Measurements from ENCODE around the gene ADGRD1.

The ADGRD1 gene

DNA sequence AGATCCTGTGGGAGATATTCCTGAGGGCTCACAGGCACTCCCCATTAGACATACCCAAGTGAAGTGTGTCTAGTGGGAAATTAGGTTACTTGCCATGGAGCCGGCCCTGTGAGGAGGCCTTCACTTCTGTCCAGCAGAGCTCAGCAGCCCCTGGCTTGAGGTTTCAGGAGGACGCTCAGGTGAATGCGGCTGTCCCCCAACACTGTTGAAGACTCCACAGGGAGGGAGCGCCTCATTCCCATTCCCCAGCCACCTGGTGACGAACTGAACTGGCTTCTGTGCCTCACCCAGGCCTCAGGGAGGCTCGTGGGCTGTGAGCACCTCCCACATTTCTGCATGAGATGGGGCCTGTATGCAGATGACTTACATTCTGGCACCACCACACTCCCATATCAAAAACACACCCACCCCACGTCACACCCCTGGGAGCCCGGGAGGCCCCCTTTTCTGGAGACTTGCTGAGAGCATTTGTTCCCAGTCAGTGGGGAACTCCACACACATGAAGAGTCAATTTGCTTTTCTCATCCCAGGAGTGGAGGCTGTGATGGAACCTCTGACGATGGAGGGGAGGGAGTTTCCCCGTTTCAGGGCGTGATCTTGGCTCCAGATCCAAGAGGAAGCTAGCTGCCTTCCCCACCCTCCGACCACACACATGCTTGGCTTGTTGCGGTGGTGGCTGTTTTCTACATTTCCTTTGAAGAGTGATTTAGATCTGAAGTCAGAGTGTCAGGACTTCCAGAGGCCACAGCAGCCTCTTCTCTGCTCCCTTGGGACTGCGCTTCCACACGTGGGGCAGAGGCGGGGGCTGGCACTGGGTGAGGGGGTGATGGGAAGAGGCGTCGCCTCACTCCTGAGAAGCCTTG, 120.7 kb downstream of the ADGRD1 start:
- DNase-seq (ENCODE audit: low spot score), result no peak

DNA sequence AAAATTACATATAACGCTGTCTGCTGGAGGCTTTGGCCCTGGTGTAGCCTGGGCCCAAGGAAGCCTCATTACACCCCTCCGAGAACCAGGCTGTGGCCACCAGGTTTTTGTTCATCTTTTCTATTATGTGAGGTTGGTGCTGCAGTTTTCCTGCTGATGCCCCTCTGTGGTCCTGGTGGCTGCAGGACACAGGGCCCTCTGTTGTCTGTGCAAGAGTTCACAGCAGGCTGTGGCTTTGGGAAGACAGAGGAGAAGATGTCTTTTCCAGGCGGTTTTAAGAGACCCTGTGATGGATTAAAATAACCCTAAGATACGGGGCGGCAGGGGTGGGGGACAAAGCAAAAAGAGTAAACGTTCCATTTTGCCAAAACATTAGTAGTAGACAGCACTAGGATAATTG, 121.5 kb downstream of the ADGRD1 start:
- DNase-seq (ENCODE audit: low spot score), result no peak

- DNase-seq (ENCODE audit: low spot score), result no peak
Measured at GRCh38 chr12:131075611-131076010, 121.9 kb downstream of the ADGRD1 start.

DNA sequence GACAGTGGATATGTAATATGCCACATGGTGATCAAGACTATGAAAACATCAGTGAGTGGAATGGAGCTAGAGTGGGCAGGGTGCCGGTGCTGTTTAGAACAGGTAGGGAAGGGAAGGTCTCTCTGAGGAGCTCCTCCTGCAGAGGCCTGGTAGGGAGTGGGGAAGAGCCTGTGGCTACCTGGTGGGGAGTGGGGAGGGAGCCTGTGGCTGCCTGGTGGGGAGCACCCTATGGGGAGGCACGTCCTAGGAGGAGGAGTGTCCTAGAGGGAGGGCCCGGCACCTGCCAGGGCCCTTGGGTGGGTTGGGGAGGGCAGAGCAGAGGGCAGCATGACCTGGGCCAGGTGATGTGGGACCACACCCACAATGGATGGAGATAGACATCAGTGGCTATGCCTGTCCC, 122.6 kb downstream of the ADGRD1 start:
- DNase-seq (ENCODE audit: low spot score), result no peak

GRCh38 chr12:131076791-131077747, 123.4 kb downstream of the ADGRD1 start:
- DNase-seq (ENCODE audit: low spot score), result no peak

DNA sequence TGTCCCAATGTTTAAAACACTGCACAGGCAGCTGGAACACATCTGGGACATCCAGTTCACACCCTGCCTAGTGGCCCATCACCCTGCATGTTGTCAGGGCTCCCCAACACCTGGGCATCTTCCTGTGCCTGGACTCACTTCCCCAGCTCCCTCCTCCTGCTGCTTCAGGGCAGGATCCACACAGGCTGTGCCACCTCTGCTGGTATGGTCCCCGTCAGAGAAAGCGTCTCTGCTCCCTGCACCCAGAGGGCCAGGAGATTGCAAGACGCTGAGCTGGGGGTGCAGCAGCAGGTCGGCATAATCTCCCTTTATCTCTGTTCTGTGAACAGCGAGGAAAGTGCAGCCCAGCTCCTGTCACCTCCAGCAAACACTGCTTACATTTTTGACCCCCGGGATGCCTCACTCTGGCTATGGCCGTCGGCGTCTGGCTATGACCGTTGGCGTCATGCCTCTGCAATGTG, 124.3 kb downstream of the ADGRD1 start:
- DNase-seq (ENCODE audit: low spot score), result no peak

DNA sequence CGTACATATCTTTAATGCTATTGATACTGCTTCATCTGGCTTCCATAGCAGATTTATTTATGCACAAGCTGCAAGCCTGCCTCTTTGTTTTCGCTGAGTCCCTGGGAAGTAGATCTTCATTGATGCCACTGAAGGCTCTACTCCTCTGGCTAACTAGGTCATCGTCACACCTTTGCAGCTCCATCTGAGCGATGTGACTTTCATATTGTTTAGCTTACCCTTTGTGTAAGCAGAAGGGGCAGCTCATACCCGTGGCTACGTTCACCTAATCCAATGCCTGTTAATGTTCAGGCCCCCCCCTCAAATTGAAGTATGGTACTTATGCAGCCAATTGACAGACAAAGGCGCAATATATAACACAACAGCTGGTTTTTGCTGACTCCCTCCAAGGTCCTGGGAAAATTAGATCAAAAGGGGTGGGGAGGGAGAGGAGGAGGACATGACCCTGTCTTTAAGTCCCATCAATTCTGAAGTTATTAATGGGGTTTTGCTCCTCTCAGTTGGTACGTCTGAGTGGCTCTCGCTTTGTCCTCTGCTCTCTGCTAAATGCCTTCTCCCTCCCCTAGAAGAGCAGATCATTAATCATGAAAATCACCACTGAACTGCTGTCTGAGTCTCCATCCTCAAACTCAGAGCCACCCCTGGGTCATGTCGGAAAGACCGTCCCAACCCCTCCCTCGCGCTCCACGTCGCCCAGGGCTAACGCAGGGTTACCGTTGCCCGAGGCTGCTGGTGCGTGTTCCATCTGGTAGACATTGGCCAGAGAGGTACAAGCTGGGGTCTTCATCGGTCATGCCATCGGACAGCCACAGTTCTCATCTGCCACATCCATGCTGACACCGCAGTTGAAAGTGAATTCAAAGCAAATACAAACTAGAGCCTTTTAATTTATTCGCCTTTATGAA, 128.8 kb downstream of the ADGRD1 start:
- DNase-seq (ENCODE audit: low spot score), result no peak

- DNase-seq (ENCODE audit: low spot score), result no peak
Measured at GRCh38 chr12:131084341-131085011, 130.8 kb downstream of the ADGRD1 start.

DNA sequence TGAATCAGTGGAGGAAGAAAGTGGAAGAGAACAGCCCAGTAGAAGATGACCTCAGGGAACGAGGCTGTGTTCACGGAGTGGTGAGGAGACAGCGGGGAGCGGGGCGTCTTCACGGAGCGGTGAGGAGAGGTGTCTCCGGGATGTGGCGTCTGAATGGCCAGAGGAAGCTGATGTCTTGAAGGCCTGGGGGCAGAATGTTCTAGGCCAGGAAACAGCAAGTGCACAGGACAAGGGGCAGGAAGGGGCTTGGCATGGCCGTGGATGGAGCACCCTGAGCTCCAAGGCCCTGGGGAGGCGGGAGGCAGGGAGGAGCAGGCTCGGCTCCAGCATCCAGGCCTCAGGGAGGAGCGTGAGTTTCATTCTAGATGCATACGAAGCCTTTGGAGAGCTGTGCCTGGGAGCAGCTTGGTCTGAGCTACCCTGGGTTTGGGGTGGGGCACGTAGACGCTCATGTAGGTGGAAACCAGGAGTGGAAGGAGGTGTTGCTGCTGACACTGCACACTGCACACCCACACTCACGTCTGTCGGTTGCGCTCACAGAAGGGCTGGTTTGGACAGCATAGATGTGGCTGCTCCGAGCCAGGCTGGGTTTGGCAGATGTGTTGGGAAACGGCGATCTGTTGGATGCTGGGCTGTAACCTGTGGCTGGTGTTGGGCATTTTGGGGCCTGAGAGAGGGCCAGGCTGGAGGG, 131.6 kb downstream of the ADGRD1 start:
- no peak for DNase-seq (ENCODE audit: low spot score)

DNA sequence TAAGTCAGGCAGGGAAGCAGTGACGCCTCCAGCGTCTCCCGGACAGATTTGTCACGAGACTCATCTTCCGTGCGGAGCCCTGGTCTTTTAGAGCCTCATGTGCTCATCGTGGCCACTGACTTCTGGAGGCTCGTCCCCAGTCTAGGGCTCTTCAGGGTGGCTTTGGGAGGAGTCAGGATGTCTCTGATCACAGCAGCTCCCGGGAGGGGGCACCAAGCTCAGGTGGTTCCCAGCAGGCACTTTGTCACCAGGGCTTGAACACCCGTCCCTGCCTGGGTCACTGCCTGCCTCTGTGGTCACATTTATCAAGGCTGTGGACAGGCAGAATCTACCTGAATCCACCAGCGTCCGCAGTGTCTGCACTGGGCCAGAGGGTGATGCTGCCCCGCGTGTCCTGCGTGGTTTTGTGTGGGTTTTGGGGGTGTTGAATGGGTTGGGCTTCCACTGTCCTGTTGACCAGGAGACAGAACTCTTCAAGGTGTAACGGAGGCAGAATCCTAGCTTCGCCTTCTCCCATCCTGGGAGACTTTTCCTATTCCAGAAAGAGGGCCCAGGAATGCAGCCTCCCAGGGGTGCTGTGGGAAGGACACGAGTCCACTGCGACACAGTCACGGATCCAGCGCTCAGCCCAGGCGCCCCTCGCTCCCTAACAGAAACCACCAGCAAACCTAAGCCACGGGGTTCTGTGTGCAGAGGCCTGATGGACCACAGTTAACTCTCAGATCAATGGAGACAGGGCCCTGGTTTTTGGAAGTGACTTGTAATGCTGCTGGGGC, 132.3 kb downstream of the ADGRD1 start:
- DNase-seq (ENCODE audit: low spot score), result no peak

GRCh38 chr12:131087302-131087818, 133.7 kb downstream of the ADGRD1 start:
- DNase-seq (ENCODE audit: low spot score), result no peak

DNA sequence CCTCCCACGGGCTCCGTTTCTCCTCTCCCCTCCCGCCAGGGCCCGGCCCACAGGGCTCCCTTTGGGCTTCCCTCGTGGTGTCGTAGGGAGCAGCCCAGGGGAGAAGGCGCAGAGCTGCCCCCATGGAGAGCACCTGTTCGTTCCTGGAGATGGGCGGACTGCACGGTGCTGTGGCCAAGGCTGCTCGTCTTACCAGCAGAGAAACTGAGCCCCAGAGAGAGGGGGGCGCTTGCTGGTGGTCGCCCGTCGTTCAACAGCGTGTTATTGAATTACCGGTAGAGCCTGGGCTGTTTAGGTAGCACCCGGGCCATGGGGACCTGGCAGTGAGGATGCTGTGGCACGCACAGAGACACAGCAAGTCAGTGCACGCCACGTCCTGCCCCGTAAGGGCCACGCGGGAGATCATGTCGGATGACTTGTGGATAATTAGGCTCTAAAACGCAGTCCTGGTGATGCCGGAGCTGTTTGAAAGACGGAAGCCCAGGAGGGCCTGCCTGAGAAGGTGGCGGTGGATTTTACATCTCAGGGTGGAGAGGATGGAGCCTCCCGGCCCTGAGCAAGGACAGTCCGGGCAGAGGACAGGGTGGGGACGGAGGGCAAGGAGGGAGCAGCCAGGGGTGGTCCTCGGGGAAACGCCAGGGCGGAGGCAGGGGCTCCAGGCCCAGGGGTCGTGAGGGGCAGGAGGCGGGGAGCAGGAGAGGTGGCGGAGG, 134.4 kb downstream of the ADGRD1 start:
- DNase-seq (ENCODE audit: low spot score), result no peak

- DNase-seq (ENCODE audit: low spot score), result no peak
Measured at GRCh38 chr12:131088701-131089530, 135.2 kb downstream of the ADGRD1 start.

- DNase-seq (ENCODE audit: low spot score), result no peak
Measured at GRCh38 chr12:131089531-131090273, 136.0 kb downstream of the ADGRD1 start.

DNA sequence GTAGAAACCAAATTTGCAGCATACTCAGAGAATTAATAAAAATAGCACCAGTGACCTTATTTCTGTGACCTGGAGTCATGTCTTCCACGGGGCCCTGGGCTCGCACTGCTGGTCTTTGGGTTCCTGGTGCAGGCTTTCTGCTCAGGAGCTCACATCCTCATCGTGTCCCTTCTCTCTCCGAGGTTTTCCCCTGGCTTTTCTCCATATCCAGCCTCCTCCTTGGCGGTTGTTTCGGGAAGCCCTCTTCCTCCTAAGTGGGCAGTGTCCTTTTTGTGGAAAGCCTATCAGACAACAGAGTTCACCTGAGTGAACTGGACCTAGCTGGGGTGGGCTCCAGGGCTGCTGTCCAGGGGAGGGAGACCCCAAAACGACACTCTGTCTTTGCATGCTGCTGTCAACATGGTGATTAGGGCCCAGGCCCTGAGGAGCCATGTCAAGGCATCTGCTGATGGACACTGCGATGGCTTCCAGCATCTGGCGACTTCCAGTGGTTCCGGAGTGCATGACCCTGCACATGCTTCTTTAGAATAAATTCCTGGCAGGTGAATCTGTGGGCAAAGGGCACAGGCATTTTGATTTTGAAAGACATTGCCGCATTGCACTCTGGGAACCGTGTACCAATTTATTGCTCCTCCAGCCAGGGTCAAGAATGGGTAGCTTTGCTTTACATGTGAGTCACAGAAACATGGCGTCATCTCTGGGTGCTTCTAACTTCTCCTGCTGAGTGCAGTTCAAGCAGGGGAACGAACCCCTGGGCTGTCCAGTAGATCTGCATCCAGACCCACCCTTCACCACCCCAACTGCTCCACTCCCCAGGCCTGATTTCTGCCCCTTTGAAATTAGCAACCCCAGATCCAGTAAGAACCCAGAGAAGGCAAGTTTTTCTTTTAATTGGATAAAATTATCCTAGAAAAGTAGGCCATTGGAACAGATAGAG, 136.8 kb downstream of the ADGRD1 start:
- no peak for DNase-seq (ENCODE audit: low spot score)

DNA sequence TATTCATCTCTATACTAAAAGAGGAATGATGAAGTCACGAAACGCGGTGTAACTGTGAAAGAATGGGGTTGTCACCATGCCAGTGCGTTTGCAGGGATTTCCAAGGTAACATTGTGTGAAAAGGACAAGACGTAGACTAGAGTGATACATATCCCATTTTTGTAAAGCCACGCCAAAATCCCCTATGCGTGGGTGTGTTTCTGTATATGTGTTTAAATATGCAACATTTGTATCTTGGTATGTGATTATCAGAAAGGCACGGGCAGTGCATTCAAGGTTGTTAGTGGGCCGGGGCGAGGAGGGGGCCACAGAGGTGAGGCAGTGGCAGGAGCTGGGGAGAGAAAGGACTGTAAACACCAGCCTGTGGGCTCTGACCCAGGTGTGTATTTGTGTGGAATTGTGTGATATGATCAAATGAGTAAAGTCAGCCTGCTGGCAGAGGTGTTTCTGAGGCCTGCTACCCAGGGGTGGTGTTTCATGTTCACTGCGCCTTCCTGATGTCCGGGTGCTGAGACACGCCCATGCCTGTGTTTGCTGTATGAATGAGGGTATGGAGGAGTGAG, 137.8 kb downstream of the ADGRD1 start:
- no peak for DNase-seq (ENCODE audit: low spot score)

Data from CD4-positive, alpha-beta T cell treated with Interleukin-15 for 4 hours (primary cell).